Measurements from ENCODE around the gene ZNF346.
A peak's percentile ranks its signal among the peaks of the same experiment; 100 is the strongest.
"Not testable (repeated sequence)": the region's sequence is repeated elsewhere in the genome, so short reads cannot be mapped to it uniquely, and the experiment has no call there.

Gene ZNF346

DNA sequence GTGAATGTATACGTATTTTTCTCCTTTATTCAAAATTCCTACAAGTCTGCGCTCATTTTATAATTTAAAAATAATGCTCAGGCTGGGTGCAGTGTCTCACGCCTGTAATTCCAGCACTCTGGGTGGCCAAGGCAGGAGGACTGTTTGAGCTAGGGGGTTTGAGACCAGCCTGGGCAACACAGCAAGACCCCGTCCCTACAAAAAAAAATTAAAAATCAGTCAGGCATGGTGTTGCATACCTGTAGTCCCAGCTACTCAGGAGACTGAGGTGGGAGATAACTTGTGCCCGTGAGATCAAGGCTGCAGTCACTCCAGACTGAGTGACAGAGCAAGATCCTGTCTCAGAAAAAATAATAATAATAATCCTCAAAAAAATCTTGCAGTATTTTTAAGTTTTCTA lies 23.7 kb upstream of the ZNF346 start:
- peaks cover 63% of the 10 kb centered on the region for H3K36me3 Mint-ChIP-seq (ENCODE audit: low read depth)
- DNase-seq: no peak
- H3K4me3 Mint-ChIP-seq: no peak overlapping the region
- no peaks in the 10 kb centered on the region for H3K27me3 Mint-ChIP-seq
- peaks cover 57% of the 10 kb centered on the region for H3K4me1 Mint-ChIP-seq (ENCODE audit: low read depth)
- no peak overlapping the region for H3K27ac Mint-ChIP-seq
- H3K9me3 Mint-ChIP-seq: peaks cover 3% of the 10 kb centered on the region

- Mint-ChIP-seq H3K4me1 (ENCODE audit: low read depth) (peaks cover 59% of the 10 kb centered on the region), H3K36me3 (ENCODE audit: low read depth) (peaks cover 63% of the 10 kb centered on the region)
- DNase-seq, H3K27me3 Mint-ChIP-seq, H3K9me3 Mint-ChIP-seq, H3K4me3 Mint-ChIP-seq, H3K27ac Mint-ChIP-seq: not testable (repeated sequence)
Observed at GRCh38 chr5:176999526-176999925, 23.0 kb upstream of the ZNF346 start.

GRCh38 chr5:177003649-177004048 lies 18.8 kb upstream of the ZNF346 start:
- peak overlapping the region; percentile 50 for H3K27ac Mint-ChIP-seq

GRCh38 chr5:177004961-177005360 lies 17.5 kb upstream of the ZNF346 start:
- H3K4me1 Mint-ChIP-seq (ENCODE audit: low read depth): peaks cover 40% of the 10 kb centered on the region
- H3K27ac Mint-ChIP-seq: peak overlapping the region; percentile 98
- no peaks in the 10 kb centered on the region for H3K27me3 Mint-ChIP-seq

More at GRCh38 chr5:177003649-177004048, 18.8 kb upstream of the ZNF346 start:
- peaks cover 50% of the 10 kb centered on the region for H3K36me3 Mint-ChIP-seq (ENCODE audit: low read depth)
- no peak overlapping the region for H3K4me3 Mint-ChIP-seq
- H3K27me3 Mint-ChIP-seq: no peaks in the 10 kb centered on the region
- DNase-seq: no peak
- no peaks in the 10 kb centered on the region for H3K9me3 Mint-ChIP-seq
- H3K4me1 Mint-ChIP-seq (ENCODE audit: low read depth): peaks cover 47% of the 10 kb centered on the region

DNA sequence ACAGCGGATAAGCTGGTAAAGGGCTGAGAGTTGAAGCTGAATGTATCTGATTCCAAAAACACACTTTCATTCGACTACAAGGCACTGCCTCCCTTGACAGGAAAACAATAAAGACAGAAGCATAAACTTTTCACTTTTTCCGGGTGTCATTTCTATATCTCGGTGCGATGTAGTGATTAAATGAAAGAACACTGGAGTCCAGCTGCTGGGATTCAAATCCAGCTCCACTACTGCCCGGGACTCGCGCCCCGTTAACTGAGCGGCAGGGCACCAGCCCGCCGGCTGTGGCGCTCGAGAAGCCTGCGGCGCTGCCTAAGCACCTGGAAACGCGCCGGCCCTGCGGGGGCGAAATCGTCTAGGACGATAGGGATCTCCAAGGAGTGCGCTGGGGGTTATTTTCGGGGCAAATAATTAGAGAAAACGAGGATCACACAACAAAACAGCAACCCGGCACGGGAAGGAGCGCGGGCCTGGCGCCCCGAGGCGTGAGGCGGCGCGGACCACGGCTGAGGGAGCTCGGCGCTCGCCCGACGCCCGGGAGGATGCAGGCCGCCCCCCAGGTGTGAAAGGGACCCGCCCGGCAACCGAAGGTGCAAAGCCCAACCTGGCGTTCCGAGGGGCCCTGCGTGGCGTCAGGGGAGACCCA lies 16.8 kb upstream of the ZNF346 start:
- peaks cover 35% of the 10 kb centered on the region for H3K36me3 Mint-ChIP-seq (ENCODE audit: low read depth)

More at GRCh38 chr5:177004961-177005360, 17.5 kb upstream of the ZNF346 start:
- H3K9me3 Mint-ChIP-seq: no peaks in the 10 kb centered on the region
- peaks cover 42% of the 10 kb centered on the region for H3K36me3 Mint-ChIP-seq (ENCODE audit: low read depth)
- peak overlapping the region; percentile 95 for H3K4me3 Mint-ChIP-seq
- no peak for DNase-seq

GRCh38 chr5:177006265-177006972 lies 16.1 kb upstream of the ZNF346 start, which contains the start of gene UIMC1:
UIMC1 (minus strand) TSS chr5:177006779; CDS start chr5:176982615, 24,164 bp downstream.
- Mint-ChIP-seq H3K4me3 (peak within 1 kb of the TSS; percentile 95), H3K27ac (peak within 1 kb of the TSS; percentile 98), H3K9me3 (no peaks in the 10 kb centered on the region), H3K4me1 (ENCODE audit: low read depth) (peaks cover 31% of the 10 kb centered on the region), H3K27me3 (no peaks in the 10 kb centered on the region), H3K36me3 (ENCODE audit: low read depth) (peaks cover 29% of the 10 kb centered on the region)
- peak; percentile 97 for DNase-seq

More for the DNA sequence above, 16.8 kb upstream of the ZNF346 start:
- peak; percentile 79 for DNase-seq
- no peaks in the 10 kb centered on the region for H3K27me3 Mint-ChIP-seq
- peaks cover 37% of the 10 kb centered on the region for H3K4me1 Mint-ChIP-seq (ENCODE audit: low read depth)
- H3K9me3 Mint-ChIP-seq: no peaks in the 10 kb centered on the region
- peak overlapping the region; percentile 95 for H3K4me3 Mint-ChIP-seq
- H3K27ac Mint-ChIP-seq: peak overlapping the region; percentile 98

- no peaks in the 10 kb centered on the region for H3K9me3 Mint-ChIP-seq
- peaks cover 23% of the 10 kb centered on the region for H3K36me3 Mint-ChIP-seq (ENCODE audit: low read depth)
- DNase-seq: no peak
- H3K4me1 Mint-ChIP-seq (ENCODE audit: low read depth): peaks cover 25% of the 10 kb centered on the region
- H3K4me3 Mint-ChIP-seq: no peak overlapping the region
- no peak overlapping the region for H3K27ac Mint-ChIP-seq
- no peaks in the 10 kb centered on the region for H3K27me3 Mint-ChIP-seq
Observed at GRCh38 chr5:177008716-177009115, 13.8 kb upstream of the ZNF346 start.

DNA sequence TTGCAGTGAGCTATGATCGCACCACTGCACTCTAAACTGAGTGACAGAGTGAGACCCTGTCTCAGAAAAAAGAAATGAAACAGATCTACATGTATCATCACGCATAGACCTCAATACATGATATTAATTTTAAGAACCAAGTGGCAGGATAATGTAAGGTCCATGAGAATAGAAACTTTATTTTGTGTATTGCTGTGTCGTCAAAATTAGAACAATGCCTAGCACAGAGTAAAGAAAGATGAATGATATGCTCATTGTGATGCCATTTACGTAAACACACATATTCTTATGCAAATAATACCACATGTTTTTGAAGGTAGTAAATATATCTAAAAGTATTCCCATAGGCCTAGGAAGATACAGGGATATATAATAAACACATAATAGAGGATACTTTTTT lies 12.3 kb upstream of the ZNF346 start:
- H3K27me3 Mint-ChIP-seq: no peaks in the 10 kb centered on the region
- H3K4me1 Mint-ChIP-seq (ENCODE audit: low read depth): peaks cover 14% of the 10 kb centered on the region
- no peak for DNase-seq
- no peak overlapping the region for H3K27ac Mint-ChIP-seq
- no peak overlapping the region for H3K4me3 Mint-ChIP-seq
- peaks cover 11% of the 10 kb centered on the region for H3K36me3 Mint-ChIP-seq (ENCODE audit: low read depth)
- no peaks in the 10 kb centered on the region for H3K9me3 Mint-ChIP-seq

DNA sequence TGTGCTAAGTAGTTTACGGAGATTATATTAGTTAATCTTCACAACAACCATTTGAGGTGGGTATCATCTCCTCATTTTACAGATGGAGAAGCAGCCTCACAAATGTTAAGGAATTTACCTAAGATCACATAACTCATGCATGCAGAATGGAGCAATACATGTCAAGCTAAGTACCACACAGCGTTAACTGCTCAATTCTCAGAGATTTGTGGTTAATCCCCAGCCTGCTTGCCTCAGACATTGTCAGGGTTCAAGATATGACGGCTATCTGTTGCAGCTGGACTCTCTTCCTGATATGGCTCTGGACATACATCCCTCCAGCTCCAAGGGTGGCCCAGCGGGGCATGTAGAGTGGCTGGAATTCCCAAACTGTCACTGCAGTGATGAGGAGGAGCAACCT lies 7.3 kb upstream of the ZNF346 start:
- Mint-ChIP-seq H3K36me3 (ENCODE audit: low read depth) (no peaks in the 10 kb centered on the region), H3K27ac (no peak overlapping the region), H3K27me3 (no peaks in the 10 kb centered on the region), H3K4me3 (no peak overlapping the region), H3K9me3 (no peaks in the 10 kb centered on the region), H3K4me1 (ENCODE audit: low read depth) (peaks cover 2% of the 10 kb centered on the region)
- DNase-seq: no peak

- peaks cover 16% of the 10 kb centered on the region for H3K4me1 Mint-ChIP-seq (ENCODE audit: low read depth)
- H3K9me3 Mint-ChIP-seq: no peaks in the 10 kb centered on the region
- no peak for DNase-seq
- no peak overlapping the region for H3K4me3 Mint-ChIP-seq
- no peaks in the 10 kb centered on the region for H3K27me3 Mint-ChIP-seq
- peaks cover 15% of the 10 kb centered on the region for H3K36me3 Mint-ChIP-seq (ENCODE audit: low read depth)
- no peak overlapping the region for H3K27ac Mint-ChIP-seq
Observed at GRCh38 chr5:177018341-177018740, 4.2 kb upstream of the ZNF346 start.

- Mint-ChIP-seq H3K36me3 (ENCODE audit: low read depth) (peaks cover 27% of the 10 kb centered on the region), H3K9me3 (no peaks in the 10 kb centered on the region), H3K27me3 (no peaks in the 10 kb centered on the region), H3K4me1 (ENCODE audit: low read depth) (peaks cover 28% of the 10 kb centered on the region), H3K27ac (no peak overlapping the region), H3K4me3 (no peak overlapping the region)
- no peak for DNase-seq
Observed at GRCh38 chr5:177020033-177020432, 2.5 kb upstream of the ZNF346 start.

GRCh38 chr5:177023303-177023664 lies 788 bp downstream of the ZNF346 start:
- Mint-ChIP-seq H3K27ac (peak overlapping the region; percentile 98), H3K4me3 (peak overlapping the region; percentile 99), H3K36me3 (ENCODE audit: low read depth) (peaks cover 54% of the 10 kb centered on the region), H3K4me1 (ENCODE audit: low read depth) (peaks cover 39% of the 10 kb centered on the region), H3K27me3 (no peaks in the 10 kb centered on the region), H3K9me3 (no peaks in the 10 kb centered on the region)
- DNase-seq: no peak

GRCh38 chr5:177024559-177024958 lies 2.1 kb downstream of the ZNF346 start:
- peak overlapping the region; percentile 71 for H3K27ac Mint-ChIP-seq
- no peaks in the 10 kb centered on the region for H3K27me3 Mint-ChIP-seq
- no peak for DNase-seq
- peaks cover 3% of the 10 kb centered on the region for H3K9me3 Mint-ChIP-seq
- peaks cover 66% of the 10 kb centered on the region for H3K36me3 Mint-ChIP-seq (ENCODE audit: low read depth)
- peak overlapping the region; percentile 20 for H3K4me3 Mint-ChIP-seq
- peaks cover 41% of the 10 kb centered on the region for H3K4me1 Mint-ChIP-seq (ENCODE audit: low read depth)

DNA sequence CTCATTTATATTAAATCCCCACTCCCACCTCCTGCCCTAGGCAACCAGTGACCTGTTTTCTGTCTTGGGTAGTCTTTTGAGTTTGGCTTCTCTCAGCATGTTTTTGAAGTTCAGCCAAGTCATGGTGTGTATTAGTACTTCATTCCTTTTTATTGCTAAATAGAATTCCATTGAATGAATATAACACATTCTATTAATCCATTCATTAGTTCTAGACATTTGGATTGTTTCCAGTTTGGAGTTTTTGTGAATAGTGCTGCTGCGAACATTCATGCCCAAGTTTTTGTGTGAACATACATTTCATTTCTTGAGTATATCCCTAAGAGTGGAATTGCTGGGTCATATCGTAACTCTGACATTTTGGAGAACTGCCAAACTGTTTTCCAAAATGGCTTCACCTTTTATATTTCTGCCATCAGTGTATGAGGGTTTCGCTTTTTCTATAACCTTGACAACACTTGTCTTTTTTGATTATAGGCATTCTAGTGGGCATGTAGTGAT lies 2.7 kb downstream of the ZNF346 start:
- Mint-ChIP-seq H3K4me3 (peak overlapping the region; percentile 20), H3K27ac (peak overlapping the region; percentile 71), H3K36me3 (ENCODE audit: low read depth) (peaks cover 72% of the 10 kb centered on the region), H3K27me3 (no peaks in the 10 kb centered on the region), H3K4me1 (ENCODE audit: low read depth) (peaks cover 44% of the 10 kb centered on the region), H3K9me3 (peaks cover 3% of the 10 kb centered on the region)
- DNase-seq: no peak

GRCh38 chr5:177027665-177028064 lies 5.2 kb downstream of the ZNF346 start:
- Mint-ChIP-seq H3K27me3 (no peaks in the 10 kb centered on the region), H3K4me3 (no peak overlapping the region), H3K27ac (no peak overlapping the region), H3K4me1 (ENCODE audit: low read depth) (peaks cover 38% of the 10 kb centered on the region), H3K36me3 (ENCODE audit: low read depth) (peaks cover 86% of the 10 kb centered on the region), H3K9me3 (peaks cover 3% of the 10 kb centered on the region)
- DNase-seq: no peak

Measured in activated T-cell treated with anti-CD3 and anti-CD28 coated beads, Interleukin-2, amount 50 U/mL, for 24 hours (primary cell).